ENCODE data around the gene SULT6B1. TPM values are rescaled to one million over a fixed set of nuclear protein-coding genes. Genes with fewer than 3 reads are reported as not detected.

Gene SULT6B1, protein sequence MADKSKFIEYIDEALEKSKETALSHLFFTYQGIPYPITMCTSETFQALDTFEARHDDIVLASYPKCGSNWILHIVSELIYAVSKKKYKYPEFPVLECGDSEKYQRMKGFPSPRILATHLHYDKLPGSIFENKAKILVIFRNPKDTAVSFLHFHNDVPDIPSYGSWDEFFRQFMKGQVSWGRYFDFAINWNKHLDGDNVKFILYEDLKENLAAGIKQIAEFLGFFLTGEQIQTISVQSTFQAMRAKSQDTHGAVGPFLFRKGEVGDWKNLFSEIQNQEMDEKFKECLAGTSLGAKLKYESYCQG
- total RNA-seq: not detected

- Histone ChIP-seq H3K4me3 (no peak within 1 kb of the TSS), H3K4me1 (no peaks in the 10 kb centered on the region), H3K27ac (peak within 1 kb of the TSS in 3 of 4 donors; percentile 67 to 92 (median 81)), H3K36me3 (no peaks in the 10 kb centered on the region), H3K27me3 (no peaks in the 10 kb centered on the region), H3K9me3 (no peaks in the 10 kb centered on the region)
- WGBS, 2 donors: 89 to 91% methylated on average over 2 of the region's 2 CpGs
- TF ChIP-seq CTCF (IDR thresholded peaks at IDR 0.05): no peak
- no peak for DNase-seq (ENCODE audit: low spot score in 2 of 2)
These were observed at the start of gene SULT6B1 for GRCh38 chr2:37188570-37188969. SULT6B1 (minus strand) TSS chr2:37188670; CDS start chr2:37188640, 30 bp downstream.

- Histone ChIP-seq H3K4me3 (peak overlapping the region; percentile 61 to 87 (median 72)), H3K27me3 (no peaks in the 10 kb centered on the region), H3K9me3 (no peaks in the 10 kb centered on the region), H3K36me3 (peaks cover 0 to 25% (median 12%) of the 10 kb centered on the region in 3 donors), H3K4me1 (peaks cover 4 to 34% (median 19%) of the 10 kb centered on the region in 4 donors), H3K27ac (peak overlapping the region; percentile 69 to 96 (median 94))
- WGBS, 2 donors: 13 to 15% methylated on average over 18 of the region's 18 CpGs
- TF ChIP-seq EP300 (IDR thresholded peaks at IDR 0.05) (no peak), CTCF (IDR thresholded peaks at IDR 0.05) (no peak), POLR2A (IDR thresholded peaks at IDR 0.05) (no peak)
- DNase-seq (ENCODE audit: low spot score in 2 of 2): peak in 1 of 2 donors; percentile 7
These were observed 43.9 kb upstream of the SULT6B1 start for GRCh38 chr2:37232131-37232933.

GRCh38 chr2:37231241-37232130, 43.0 kb upstream of the SULT6B1 start, which contains the start of the genes CEBPZ and NDUFAF7:
CEBPZ (minus strand) TSS chr2:37231596; CDS start chr2:37231567, 29 bp downstream.
NDUFAF7 (plus strand) TSS chr2:37231658; CDS start chr2:37231706, 48 bp downstream.
- Histone ChIP-seq H3K36me3 (peaks cover 0 to 25% (median 13%) of the 10 kb centered on the region in 3 donors), H3K27ac (peak within 1 kb of the TSS; percentile 69 to 96 (median 94)), H3K4me3 (peak within 1 kb of the TSS; percentile 61 to 87 (median 72)), H3K27me3 (no peaks in the 10 kb centered on the region), H3K9me3 (no peaks in the 10 kb centered on the region), H3K4me1 (peaks cover 4 to 39% (median 22%) of the 10 kb centered on the region in 4 donors)
- TF ChIP-seq CTCF (IDR thresholded peaks at IDR 0.05) (peak in 2 of 5 experiments; percentile 23 to 26), POLR2A (IDR thresholded peaks at IDR 0.05) (peak; percentile 41 to 77), EP300 (IDR thresholded peaks at IDR 0.05) (peak; percentile 70 to 97)
- peak; percentile 86 to 92 for DNase-seq (ENCODE audit: low spot score in 2 of 2)
- 0% methylated on average over 60 to 69 of the region's 73 CpGs for WGBS, 2 donors

DNA sequence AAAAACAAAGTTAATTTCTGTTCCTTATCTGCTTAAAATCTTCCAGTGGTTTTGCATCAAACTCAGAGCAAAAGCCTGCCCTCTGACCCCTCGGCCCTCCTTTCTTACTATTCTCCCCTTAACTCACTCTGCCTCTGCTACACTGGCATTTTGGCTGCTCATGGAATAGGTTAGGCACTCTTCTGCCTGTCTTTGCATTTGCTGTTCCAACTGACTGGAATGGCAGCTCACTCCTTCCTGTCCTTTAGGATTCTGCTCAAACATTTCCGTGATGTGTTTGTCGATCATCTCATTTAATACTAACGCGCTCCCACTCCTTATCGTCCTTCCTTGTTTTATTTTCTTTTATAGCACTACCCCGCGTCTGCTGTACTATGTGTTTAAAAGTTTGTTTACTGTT, 42.1 kb upstream of the SULT6B1 start:
- Histone ChIP-seq H3K27ac (peak overlapping the region; percentile 69 to 96 (median 94)), H3K27me3 (no peaks in the 10 kb centered on the region), H3K4me3 (peak overlapping the region; percentile 61 to 87 (median 72)), H3K36me3 (peaks cover 0 to 23% (median 13%) of the 10 kb centered on the region in 3 donors), H3K4me1 (peaks cover 4 to 42% (median 22%) of the 10 kb centered on the region in 4 donors), H3K9me3 (no peaks in the 10 kb centered on the region)
- no peak for DNase-seq (ENCODE audit: low spot score in 2 of 2)
- no peak for TF ChIP-seq CTCF (IDR thresholded peaks at IDR 0.05)
- TF ChIP-seq POLR2A (IDR thresholded peaks at IDR 0.05): no peak
- no peak for TF ChIP-seq EP300 (IDR thresholded peaks at IDR 0.05)
- WGBS, 2 donors: 0 to 3% methylated on average over 8 of the region's 8 CpGs
